IPS DF 6.9 (cell line): ENCODE results near the gene TERT.

Experiments used
- DNase-seq: peaks from one replicate; pipeline ENCODE4 v3.0.0-alpha.2; 2013; ENCODE audit warnings: low read depth, low spot score
- H3K27ac ChIP-seq: one replicate; pipeline ENCODE4 v1.5.1; 2013; ENCODE audit warnings: low read length, control low read depth
- H3K27me3 ChIP-seq: 2 replicates; pipeline ENCODE4 v1.6.1; 2013; ENCODE audit warnings: mild to moderate bottlenecking, low read length; ENCODE audit not compliant: control insufficient read depth, insufficient read depth
- H3K36me3 ChIP-seq: 2 replicates; pipeline ENCODE4 v1.6.1; 2013; ENCODE audit warnings: low read length; ENCODE audit not compliant: control insufficient read depth, insufficient read depth
- H3K4me1 ChIP-seq: 2 replicates; pipeline ENCODE4 v1.6.1; 2013; ENCODE audit warnings: low read length; ENCODE audit not compliant: control insufficient read depth, insufficient read depth
- H3K4me3 ChIP-seq: 2 replicates; pipeline ENCODE4 v1.5.1; 2013; ENCODE audit warnings: mild to moderate bottlenecking, low read length
- H3K9me3 ChIP-seq: 2 replicates; pipeline ENCODE4 v1.6.1; 2013; ENCODE audit warnings: low read length, inconsistent platforms; ENCODE audit not compliant: control insufficient read depth, insufficient read depth
- WGBS: extraction: QIAGEN DNeasy Blood & Tissue Kit; methylation state at CpG from one replicate; pipeline ENCODE4 v1.1.7; 2013; ENCODE audit warnings: mixed read lengths, missing lambda C conversion rate; ENCODE audit not compliant: insufficient read length, insufficient coverage; 5-methylcytosine and 5-hydroxymethylcytosine counted together

Gene TERT

DNA sequence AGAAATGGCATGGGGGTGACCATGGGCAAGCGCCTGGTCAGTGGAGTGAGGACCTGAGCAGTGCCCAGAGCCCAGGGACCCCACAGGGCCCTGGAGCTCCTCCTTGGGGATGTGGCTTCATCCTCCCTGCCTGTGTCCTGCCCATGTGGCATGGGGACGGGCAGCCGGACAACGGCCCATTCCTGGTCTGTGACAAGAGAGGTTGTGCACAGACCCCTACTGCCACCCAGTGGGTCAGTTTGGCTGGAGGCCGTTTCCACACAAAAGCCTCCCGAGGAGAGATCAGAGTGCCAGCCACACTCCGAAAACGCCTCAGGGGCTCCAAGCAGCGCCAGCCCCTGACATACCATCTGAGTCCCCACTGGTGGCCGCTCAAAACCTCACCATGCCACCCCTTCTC, 49.9 kb downstream of the TERT start:
- WGBS: no CpG with 5 or more reads among the region's 10 CpGs
- Histone ChIP-seq H3K27ac (no peak overlapping the region), H3K36me3 (no peaks in the 10 kb centered on the region; the same call in 1 of the 2 replicates), H3K27me3 (no peaks in the 10 kb centered on the region), H3K4me1 (peaks cover 11% of the 10 kb centered on the region), H3K9me3 (no peaks in the 10 kb centered on the region), H3K4me3 (no peak overlapping the region)
- DNase-seq: no peak

DNA sequence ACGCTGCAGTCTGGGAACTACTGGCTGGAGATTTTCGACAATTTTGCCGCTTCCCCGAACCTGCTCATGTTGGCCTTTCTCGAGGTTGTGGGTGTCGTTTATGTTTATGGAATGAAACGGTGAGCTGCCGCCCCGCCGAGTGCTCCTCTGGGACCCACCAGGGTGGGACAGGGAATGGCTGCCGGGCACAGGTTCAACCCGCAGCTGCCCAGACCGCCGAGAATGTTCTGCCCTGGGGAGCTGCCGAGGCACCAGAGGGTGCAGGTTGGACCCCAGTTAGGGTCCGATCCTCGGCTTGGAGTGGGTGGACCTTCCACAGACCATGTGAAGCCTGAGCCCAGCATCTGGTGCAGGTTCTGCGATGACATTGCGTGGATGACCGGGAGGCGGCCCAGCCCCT, 50.6 kb downstream of the TERT start:
- Histone ChIP-seq H3K36me3 (no peaks in the 10 kb centered on the region; the same call in 1 of the 2 replicates), H3K27ac (no peak overlapping the region), H3K4me1 (peaks cover 11% of the 10 kb centered on the region), H3K4me3 (no peak overlapping the region), H3K27me3 (no peaks in the 10 kb centered on the region), H3K9me3 (no peaks in the 10 kb centered on the region)
- no CpG with 5 or more reads among the region's 21 CpGs for WGBS
- DNase-seq: no peak

DNA sequence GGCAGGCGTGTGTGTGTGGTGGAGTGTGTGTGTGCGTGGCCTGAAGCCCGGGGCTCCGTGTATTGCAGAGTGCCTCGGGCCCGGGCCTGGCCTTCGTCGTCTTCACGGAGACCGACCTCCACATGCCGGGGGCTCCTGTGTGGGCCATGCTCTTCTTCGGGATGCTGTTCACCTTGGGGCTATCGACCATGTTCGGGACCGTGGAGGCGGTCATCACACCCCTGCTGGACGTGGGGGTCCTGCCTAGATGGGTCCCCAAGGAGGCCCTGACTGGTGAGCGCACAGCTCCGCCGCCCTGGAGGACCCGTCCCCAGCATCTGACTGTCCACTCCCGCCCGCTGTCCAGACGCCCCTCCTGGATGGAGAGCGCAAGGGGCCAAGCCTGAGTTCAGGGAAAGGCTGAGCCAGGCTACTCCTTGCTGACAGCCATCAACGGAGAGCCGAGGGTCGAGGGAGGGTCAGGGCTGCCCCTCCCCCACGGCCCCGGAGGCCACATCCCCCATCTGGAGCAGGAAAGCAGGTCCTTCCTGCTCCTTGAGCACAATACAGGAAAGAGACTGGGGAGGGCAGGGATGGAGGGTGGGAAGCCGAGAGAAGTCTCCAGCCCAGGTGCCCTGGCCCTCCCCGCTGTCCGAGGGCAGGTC, 51.3 kb downstream of the TERT start:
- no peaks in the 10 kb centered on the region; the same call in 1 of the 2 replicates for H3K36me3 ChIP-seq
- DNase-seq: no peak
- peaks cover 11% of the 10 kb centered on the region for H3K4me1 ChIP-seq
- no peaks in the 10 kb centered on the region for H3K9me3 ChIP-seq
- no peak overlapping the region for H3K27ac ChIP-seq
- WGBS: no CpG with 5 or more reads among the region's 33 CpGs
- no peaks in the 10 kb centered on the region for H3K27me3 ChIP-seq
- H3K4me3 ChIP-seq: no peak overlapping the region

DNA sequence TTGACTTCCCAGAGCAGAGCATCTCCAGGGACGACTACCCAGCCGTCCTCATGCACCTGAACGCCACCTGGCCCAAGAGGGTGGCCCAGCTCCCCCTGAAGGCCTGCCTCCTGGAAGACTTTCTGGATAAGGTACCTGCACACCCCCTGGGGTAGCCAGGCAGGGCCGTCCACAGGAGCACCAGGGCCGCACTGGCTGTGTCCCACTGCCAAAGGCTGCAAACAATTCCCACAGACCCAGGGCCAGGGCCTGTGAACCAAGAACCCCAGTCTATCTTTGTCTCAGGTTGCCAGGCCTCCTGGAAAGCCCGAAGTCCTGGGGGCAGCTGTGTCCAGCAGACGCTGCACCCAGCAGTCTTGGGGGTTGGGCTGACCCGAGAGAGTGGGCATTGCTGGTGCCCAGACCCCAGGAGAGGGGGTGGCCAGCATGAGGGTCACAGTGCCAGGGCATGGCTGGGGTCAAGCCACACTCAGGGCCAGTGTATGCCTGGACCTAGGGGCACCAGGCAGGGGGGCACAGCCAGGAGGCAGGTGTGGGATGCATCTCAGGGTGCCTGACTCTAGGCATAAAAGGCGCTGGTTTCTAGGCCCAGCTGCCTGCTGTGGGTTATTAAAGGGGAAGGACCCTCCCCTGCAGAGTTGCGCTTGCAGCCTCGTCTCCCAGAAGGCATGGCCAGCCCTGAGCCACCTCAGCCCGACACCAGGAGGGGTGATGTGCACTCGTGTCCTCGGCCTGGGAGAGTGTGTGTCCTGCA, 52.0 kb downstream of the TERT start:
- H3K4me1 ChIP-seq: peaks cover 9% of the 10 kb centered on the region
- no peaks in the 10 kb centered on the region; the same call in 1 of the 2 replicates for H3K36me3 ChIP-seq
- no CpG with 5 or more reads among the region's 14 CpGs for WGBS
- no peak overlapping the region for H3K4me3 ChIP-seq
- H3K27me3 ChIP-seq: no peaks in the 10 kb centered on the region
- H3K27ac ChIP-seq: no peak overlapping the region
- H3K9me3 ChIP-seq: no peaks in the 10 kb centered on the region
- DNase-seq: no peak

DNA sequence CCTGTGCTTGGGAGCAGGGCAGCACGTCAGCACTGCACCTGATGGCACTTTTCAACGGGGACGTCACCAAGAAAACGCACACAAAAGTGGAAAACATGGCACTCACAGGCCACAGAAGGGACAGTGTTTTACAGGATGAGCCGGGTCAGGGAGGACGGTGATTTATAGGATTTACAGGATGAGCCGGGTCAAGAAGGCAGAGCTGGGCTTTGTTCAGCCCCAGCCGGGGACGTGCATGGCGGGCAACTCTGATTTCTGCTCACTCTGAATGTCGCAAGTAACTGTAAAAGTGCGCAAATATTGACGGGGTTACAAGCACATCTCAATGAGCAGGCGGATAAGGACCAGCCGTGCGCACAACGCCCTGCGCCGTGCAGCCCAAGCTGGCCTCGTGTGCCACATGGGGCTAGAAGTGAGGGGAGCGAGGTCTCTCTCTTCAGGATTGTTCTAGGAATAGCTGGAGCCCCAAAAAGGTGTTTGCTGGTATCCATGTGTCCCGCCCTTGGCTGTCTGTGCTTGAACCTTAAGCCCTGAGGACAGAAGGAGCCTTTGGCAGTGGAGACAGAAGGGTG, 53.3 kb downstream of the TERT start:
- H3K27me3 ChIP-seq: no peaks in the 10 kb centered on the region
- H3K9me3 ChIP-seq: no peaks in the 10 kb centered on the region
- no peak overlapping the region for H3K27ac ChIP-seq
- no peak for DNase-seq
- no peak overlapping the region for H3K4me3 ChIP-seq
- H3K36me3 ChIP-seq: no peaks in the 10 kb centered on the region; the same call in 1 of the 2 replicates
- WGBS: no CpG with 5 or more reads among the region's 22 CpGs
- peaks cover 7% of the 10 kb centered on the region; the same call in 1 of the 2 replicates for H3K4me1 ChIP-seq

DNA sequence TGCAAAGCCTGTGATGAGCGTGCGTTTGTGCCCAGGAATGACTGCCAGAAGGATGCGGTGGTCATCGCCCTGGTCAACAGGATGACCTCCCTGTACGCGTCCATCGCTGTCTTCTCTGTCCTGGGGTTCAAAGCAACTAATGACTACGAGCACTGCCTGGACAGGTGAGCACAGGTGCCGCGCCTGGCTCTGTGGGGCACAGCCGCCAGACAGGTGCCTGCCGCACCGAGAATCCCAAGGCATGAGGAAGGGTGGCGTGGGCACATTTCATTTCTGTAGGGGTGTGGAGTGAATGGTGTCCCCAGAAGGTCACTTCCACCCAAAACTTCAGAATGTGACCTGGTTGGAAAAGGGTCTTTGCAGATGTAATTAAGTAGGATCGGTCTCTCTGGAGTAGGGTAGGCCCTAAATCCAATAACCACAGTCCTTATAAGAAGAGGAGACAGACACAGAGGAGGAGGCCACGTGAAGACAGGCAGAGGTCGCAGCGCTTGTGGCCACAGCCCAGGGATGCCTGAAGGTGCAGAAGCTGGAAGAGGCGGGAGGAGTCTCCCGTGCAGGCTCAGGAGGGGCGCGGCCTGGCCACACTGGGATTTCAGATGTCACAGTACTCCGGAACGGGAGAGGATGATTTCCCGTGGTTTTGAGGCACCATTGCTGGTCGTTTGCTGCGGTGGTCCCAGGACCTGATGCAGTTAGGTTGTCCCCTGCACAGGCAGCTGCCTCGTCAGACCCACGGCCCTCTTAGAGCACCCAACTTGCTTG, 54.2 kb downstream of the TERT start:
- H3K4me3 ChIP-seq: no peak overlapping the region
- no peaks in the 10 kb centered on the region for H3K9me3 ChIP-seq
- H3K36me3 ChIP-seq: no peaks in the 10 kb centered on the region; the same call in 1 of the 2 replicates
- H3K4me1 ChIP-seq: peaks cover 7% of the 10 kb centered on the region; the same call in 1 of the 2 replicates
- H3K27ac ChIP-seq: no peak overlapping the region
- DNase-seq: no peak
- H3K27me3 ChIP-seq: no peaks in the 10 kb centered on the region
- WGBS: no CpG with 5 or more reads among the region's 29 CpGs

DNA sequence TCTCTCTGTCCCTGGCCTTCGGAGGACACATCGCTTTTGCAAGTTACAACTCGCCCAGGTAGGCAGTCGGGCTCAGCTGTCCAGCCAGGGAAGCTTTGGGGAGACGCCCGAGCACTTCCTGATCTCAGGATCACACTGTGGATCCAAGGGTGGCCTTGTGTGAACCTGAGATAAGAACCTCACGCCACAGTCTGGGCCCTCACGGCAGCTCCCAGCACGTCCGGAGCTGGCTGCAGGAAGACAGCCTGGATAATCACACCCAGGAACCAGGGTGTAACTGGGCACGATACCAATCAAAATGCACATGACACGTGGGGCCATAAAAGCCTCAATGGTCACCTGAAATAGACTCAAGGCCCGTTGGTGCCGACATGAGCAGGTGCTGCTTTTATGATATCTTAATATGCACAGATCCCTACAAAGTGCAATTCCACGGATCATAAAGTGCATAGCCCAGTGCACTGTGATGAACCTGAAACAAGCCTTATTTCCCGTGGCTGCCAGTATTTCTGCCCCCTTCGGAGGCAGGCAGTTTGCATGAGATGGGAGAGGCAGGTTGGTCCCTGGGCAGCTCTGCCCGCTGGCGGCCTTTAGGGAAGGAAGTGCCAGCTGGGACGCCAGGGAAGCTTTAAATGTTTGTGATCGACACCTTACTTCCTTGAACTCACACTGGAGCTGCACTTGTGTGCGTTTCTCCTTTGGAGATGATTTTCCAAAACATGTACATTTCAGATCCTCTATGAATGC, 55.2 kb downstream of the TERT start:
- Histone ChIP-seq H3K27me3 (no peaks in the 10 kb centered on the region), H3K27ac (no peak overlapping the region), H3K4me3 (no peak overlapping the region), H3K4me1 (peaks cover 7% of the 10 kb centered on the region; the same call in 1 of the 2 replicates), H3K9me3 (no peaks in the 10 kb centered on the region), H3K36me3 (no peaks in the 10 kb centered on the region; the same call in 1 of the 2 replicates)
- DNase-seq: no peak
- WGBS: no CpG with 5 or more reads among the region's 22 CpGs

DNA sequence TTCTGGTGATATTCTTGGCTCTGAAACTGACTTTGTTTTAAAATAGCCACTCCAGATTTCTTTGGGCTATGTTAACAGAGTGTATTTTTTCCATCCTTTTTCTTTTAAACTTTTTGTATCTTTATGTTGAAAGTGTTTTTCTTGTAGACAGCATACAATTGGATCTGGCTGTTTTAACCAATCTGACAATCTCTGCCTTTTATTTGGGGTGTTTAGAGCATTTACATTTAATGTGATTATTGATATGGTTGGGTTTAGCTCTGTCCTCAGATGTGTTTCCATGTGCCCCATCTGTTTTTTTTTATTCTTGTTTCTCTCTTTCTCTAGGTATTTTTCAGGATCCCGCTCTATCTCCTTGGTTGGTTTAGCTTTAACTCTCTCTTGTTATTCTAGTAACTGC, 59.0 kb downstream of the TERT start:
- H3K27ac ChIP-seq: no peak overlapping the region
- H3K9me3 ChIP-seq: no peaks in the 10 kb centered on the region
- no CpG with 5 or more reads among the region's 1 CpG for WGBS
- H3K27me3 ChIP-seq: no peaks in the 10 kb centered on the region
- no peaks in the 10 kb centered on the region for H3K36me3 ChIP-seq
- DNase-seq: no peak
- no peaks in the 10 kb centered on the region; the same call in 1 of the 2 replicates for H3K4me1 ChIP-seq
- no peak overlapping the region for H3K4me3 ChIP-seq

DNA sequence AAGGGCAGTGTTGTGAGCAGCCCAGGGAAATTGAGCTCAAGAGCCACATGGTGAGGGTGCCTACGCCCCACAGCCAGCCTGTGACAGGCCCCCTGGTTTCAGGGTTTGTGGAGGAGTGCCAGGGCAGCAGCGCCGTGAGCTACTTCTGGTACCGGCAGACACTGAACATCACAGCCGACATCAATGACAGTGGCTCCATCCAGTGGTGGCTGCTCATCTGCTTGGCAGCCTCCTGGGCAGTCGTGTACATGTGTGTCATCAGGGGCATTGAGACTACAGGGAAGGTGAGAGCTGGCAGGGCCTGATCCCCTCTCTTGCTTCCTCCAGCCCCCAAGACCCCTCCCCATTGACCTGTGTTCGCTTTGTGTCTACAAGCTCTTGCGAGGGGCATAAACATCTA, 59.5 kb downstream of the TERT start:
- Histone ChIP-seq H3K9me3 (no peaks in the 10 kb centered on the region), H3K27me3 (no peaks in the 10 kb centered on the region), H3K4me1 (no peaks in the 10 kb centered on the region; the same call in 1 of the 2 replicates), H3K27ac (no peak overlapping the region), H3K4me3 (no peak overlapping the region), H3K36me3 (peaks cover 2% of the 10 kb centered on the region; the same call in 1 of the 2 replicates)
- no peak for DNase-seq
- no CpG with 5 or more reads among the region's 8 CpGs for WGBS
